Type B pancreatic cell (in vitro differentiated cells): Measurements from ENCODE around the gene PROS1. TPM values are rescaled to one million over a fixed set of nuclear protein-coding genes. Genes with fewer than 3 reads are reported as not detected.

Experiments used
- DNase-seq: peaks from one replicate; pipeline ENCODE4 v3.0.0; 2021; ENCODE audit warnings: mixed read lengths; ENCODE audit not compliant: unreplicated experiment; ENCODE audit errors: extremely low spot score
- H3K27ac Mint-ChIP-seq: 2 replicates; pipeline ENCODE4 v1.8.0; 2021; ENCODE audit warnings: mild to moderate bottlenecking, mixed read lengths
- H3K27me3 Mint-ChIP-seq: 2 replicates; pipeline ENCODE4 v1.8.0; 2021; ENCODE audit warnings: mixed read lengths
- H3K36me3 Mint-ChIP-seq: 2 replicates; pipeline ENCODE4 v1.8.0; 2021; ENCODE audit warnings: mixed read lengths
- H3K4me1 Mint-ChIP-seq: one replicate; pipeline ENCODE4 v1.8.0; 2021; ENCODE audit warnings: mixed read lengths; ENCODE audit not compliant: unreplicated experiment
- H3K4me3 Mint-ChIP-seq: 2 replicates; pipeline ENCODE4 v1.8.0; 2021; ENCODE audit warnings: mild to moderate bottlenecking, mixed read lengths
- H3K9me3 Mint-ChIP-seq: 2 replicates; pipeline ENCODE4 v1.8.0; 2021; ENCODE audit warnings: mixed read lengths
- long read RNA-seq: library from polyadenylated mRNA; unstranded; transcript quantifications from one replicate; pipeline ENCODE4 v2.0.0, GENCODE V29; 2020
- total RNA-seq: library from RNA; stranded (reverse); gene quantifications from 2 replicates; pipeline ENCODE4 v1.2.1, GENCODE V29; 2021; ENCODE audit warnings: low replicate concordance
- TF ChIP-seq, protein P1 (sequence below): fragments of 200-600 bp; sonication (generic); conservative IDR thresholded peaks from 2 replicates; pipeline ENCODE4 v1.5.0; 2021; ENCODE audit warnings: antibody characterized with exemption, mild to moderate bottlenecking

PROS1 gene
- total RNA-seq: 1.0 and 7.8 TPM in 2 replicates
- long read RNA-seq, partial matches to known transcripts: 1 of 3 reads
- long read RNA-seq, other reads (novel, unspliced or antisense): 0 of 3 reads

DNA sequence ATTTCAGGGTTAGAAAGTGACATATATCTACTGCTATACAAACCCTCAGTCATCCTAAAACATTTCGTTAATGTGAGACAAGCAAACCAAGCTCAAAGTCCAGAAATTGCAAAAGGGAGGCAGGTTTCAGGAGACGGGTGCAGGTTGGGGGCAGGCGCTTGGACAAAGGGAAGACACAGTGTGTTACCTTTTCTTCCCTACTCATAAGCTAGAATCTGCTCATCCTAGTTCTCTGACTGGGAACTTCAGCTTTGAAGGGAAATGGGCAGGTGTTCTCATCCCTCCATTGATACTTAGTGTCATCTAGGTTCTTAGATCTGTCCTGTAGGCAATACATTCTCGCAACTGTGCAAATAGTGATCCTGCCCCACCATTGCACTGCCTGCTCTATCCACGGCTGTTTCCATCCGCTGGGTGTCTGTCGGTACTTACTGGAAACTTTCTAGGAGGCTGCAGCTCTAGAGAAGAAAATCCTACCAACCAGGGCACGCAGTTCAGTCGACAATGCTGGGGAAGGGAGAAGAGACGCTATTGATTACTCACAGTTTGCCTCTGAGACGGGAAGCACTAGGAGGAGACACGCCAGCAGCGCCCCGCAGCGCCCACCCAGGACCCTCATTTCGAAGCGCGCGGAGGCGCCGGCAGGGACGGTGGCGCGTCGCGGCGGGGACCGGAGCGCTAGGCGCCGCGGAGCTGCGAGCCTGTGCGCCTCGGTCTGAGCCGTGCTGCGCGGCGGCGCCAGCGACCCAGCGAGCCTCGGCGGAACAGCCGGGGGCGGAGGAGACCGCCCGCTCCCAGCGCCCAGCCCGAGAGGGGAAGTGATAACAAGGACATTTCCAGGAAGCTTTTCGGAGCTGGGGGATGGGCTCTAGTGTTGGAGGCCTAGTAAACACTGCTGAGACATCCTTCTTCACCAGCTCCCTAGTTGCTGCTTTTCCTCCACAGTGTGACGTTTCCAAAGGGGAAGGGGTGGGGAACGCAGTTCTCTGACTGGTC lies at the start of gene PROS1:
PROS1 (minus strand) TSS at position 766 of the 996 bp plus-strand sequence; CDS start at position 619, 147 bp downstream.
- H3K27me3 Mint-ChIP-seq: peaks cover 14% of the 10 kb centered on the region
- H3K27ac Mint-ChIP-seq: peak within 1 kb of the TSS; percentile 83
- H3K4me3 Mint-ChIP-seq: peak within 1 kb of the TSS; percentile 90
- no peaks in the 10 kb centered on the region for H3K9me3 Mint-ChIP-seq
- DNase-seq: peak; percentile 74
- peaks cover 13% of the 10 kb centered on the region for H3K4me1 Mint-ChIP-seq
- H3K36me3 Mint-ChIP-seq: no peaks in the 10 kb centered on the region
- TF ChIP-seq, protein P1, sequence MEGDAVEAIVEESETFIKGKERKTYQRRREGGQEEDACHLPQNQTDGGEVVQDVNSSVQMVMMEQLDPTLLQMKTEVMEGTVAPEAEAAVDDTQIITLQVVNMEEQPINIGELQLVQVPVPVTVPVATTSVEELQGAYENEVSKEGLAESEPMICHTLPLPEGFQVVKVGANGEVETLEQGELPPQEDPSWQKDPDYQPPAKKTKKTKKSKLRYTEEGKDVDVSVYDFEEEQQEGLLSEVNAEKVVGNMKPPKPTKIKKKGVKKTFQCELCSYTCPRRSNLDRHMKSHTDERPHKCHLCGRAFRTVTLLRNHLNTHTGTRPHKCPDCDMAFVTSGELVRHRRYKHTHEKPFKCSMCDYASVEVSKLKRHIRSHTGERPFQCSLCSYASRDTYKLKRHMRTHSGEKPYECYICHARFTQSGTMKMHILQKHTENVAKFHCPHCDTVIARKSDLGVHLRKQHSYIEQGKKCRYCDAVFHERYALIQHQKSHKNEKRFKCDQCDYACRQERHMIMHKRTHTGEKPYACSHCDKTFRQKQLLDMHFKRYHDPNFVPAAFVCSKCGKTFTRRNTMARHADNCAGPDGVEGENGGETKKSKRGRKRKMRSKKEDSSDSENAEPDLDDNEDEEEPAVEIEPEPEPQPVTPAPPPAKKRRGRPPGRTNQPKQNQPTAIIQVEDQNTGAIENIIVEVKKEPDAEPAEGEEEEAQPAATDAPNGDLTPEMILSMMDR: no peak

DNA sequence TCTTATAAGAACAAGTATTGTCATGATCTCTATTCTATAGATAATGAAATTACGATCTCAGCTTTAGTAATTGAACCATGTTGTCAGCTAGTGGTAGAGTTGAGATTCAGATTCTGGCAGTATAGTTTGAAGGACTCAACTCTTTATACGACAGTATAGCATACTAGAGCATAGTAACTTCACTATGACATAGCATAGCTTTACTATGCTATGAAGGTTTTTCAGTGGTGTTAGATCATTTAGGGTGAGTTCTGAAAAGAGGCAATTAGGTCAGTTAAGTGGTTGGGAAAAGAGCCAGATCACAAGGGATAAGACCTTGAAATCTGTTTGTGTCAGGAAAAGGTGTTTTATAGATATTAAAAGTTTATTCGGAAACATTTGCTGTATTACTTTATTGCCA lies 46.6 kb upstream of the PROS1 start:
- peaks cover 9% of the 10 kb centered on the region for H3K36me3 Mint-ChIP-seq
- no peaks in the 10 kb centered on the region for H3K4me1 Mint-ChIP-seq
- H3K27ac Mint-ChIP-seq: no peak overlapping the region
- H3K27me3 Mint-ChIP-seq: no peaks in the 10 kb centered on the region
- H3K9me3 Mint-ChIP-seq: no peaks in the 10 kb centered on the region
- TF ChIP-seq, protein P1: no peak
- H3K4me3 Mint-ChIP-seq: no peak overlapping the region
- DNase-seq: no peak

DNA sequence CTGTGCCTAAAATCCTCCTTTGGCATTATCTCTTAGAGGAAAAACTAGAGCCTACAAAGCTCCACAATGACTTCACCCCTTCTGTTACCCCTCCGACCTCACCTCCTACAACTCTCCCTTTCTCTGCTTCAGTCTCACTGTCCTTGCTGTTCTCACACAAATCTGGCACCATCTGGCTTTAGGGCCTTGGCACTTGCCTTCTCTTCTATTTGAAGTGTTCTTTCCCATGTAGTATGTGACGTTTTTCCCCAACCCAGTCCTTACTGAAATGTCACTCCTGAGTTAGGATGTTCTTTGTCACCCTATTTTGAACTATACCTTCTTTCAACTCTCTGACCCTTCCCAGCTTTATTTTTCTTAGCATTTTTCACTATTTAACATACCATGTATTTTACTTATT lies 46.0 kb upstream of the PROS1 start:
- Mint-ChIP-seq H3K27me3 (no peaks in the 10 kb centered on the region), H3K9me3 (no peaks in the 10 kb centered on the region), H3K27ac (no peak overlapping the region), H3K36me3 (peaks cover 14% of the 10 kb centered on the region), H3K4me3 (no peak overlapping the region), H3K4me1 (no peaks in the 10 kb centered on the region)
- TF ChIP-seq, protein P1: no peak
- DNase-seq: no peak

DNA sequence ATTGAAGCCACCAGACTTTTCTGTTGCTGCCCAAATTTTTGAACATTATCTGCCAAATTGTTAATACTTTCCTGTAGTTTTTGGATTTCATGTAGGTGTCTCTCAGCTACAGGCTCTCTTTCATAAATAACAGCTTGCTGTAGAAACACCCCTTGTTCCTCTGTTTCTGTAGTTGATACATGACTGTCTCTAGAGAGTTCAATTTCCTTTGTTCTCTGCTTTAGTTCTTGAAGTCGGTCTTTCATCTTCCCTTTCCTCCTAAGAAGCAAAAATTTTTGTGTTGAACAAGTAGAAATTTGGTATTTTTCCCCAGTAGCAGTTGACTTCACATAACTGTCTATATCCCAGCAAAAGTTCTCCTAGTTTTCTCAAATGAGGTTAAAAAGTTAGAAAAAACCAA lies 41.3 kb upstream of the PROS1 start:
- Mint-ChIP-seq H3K9me3 (no peaks in the 10 kb centered on the region), H3K36me3 (peaks cover 24% of the 10 kb centered on the region), H3K4me1 (no peaks in the 10 kb centered on the region), H3K4me3 (no peak overlapping the region), H3K27me3 (no peaks in the 10 kb centered on the region), H3K27ac (no peak overlapping the region)
- TF ChIP-seq, protein P1: no peak
- no peak for DNase-seq

DNA sequence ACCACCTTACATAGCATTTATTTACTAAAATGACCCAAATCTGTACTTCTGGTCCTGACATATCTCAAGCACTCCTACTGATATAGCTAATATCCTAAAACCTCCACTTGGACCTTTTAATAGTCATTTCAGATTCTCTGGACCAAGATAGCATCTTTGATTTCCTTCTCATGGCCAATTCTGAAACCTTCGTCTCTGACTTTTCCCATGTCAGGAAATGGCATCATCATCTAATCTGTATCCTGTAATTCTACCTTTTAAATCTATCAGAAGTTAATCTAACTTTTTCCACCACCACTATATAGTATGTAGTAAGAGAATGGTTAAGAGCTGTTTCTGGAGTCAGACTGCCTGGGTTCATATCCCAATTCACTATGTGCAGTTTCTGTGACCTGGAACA lies 38.5 kb upstream of the PROS1 start:
- no peaks in the 10 kb centered on the region for H3K9me3 Mint-ChIP-seq
- TF ChIP-seq, protein P1: no peak
- H3K4me1 Mint-ChIP-seq: no peaks in the 10 kb centered on the region
- no peak for DNase-seq
- no peak overlapping the region for H3K27ac Mint-ChIP-seq
- H3K4me3 Mint-ChIP-seq: no peak overlapping the region
- no peaks in the 10 kb centered on the region for H3K27me3 Mint-ChIP-seq
- peaks cover 15% of the 10 kb centered on the region for H3K36me3 Mint-ChIP-seq
